ENCODE data around the gene HNRNPA1. TPM values are rescaled to one million over a fixed set of nuclear protein-coding genes. Genes with fewer than 3 reads are reported as not detected.
A peak's percentile ranks its signal among the peaks of the same experiment; 100 is the strongest.

HNRNPA1 gene
- total RNA-seq, 1 experiment from 2014 or later: 3,193 TPM

GRCh38 chr12:54262403-54262925 lies 18.1 kb upstream of the HNRNPA1 start:
- H3K56ac ChIP-seq (ENCODE audit: insufficient read length, low read depth, low read length): no peak overlapping the region
- H3K4ac ChIP-seq (ENCODE audit: low read depth, low read length): no peak overlapping the region
- H3K4me1 ChIP-seq (ENCODE audit: insufficient read depth, low read length): peaks cover 14% of the 10 kb centered on the region; the same call in 1 of the 2 replicates
- H4K5ac ChIP-seq (ENCODE audit: insufficient read length, low read depth, low read length): no peak overlapping the region
- no peak overlapping the region for H4K91ac ChIP-seq (ENCODE audit: insufficient read length, low read depth, low read length)
- H2BK20ac ChIP-seq (ENCODE audit: low read depth, low read length, poor library complexity, severe bottlenecking): no peak overlapping the region
- peaks cover 3% of the 10 kb centered on the region for H3K23me2 ChIP-seq (ENCODE audit: insufficient read length, low read depth, low read length, poor library complexity, severe bottlenecking)
- no peaks in the 10 kb centered on the region for H3K9me3 ChIP-seq (ENCODE audit: control insufficient read depth, low read depth, low read length)
- H3K18ac ChIP-seq (ENCODE audit: insufficient read length, low read depth, low read length): no peak overlapping the region
- no peak overlapping the region for H2AFZ ChIP-seq (ENCODE audit: low read length)
- H3K4me1 Mint-ChIP-seq: peaks cover 40 to 64% of the 10 kb centered on the region in 2 experiments
- H3K27me3 ChIP-seq (ENCODE audit: insufficient read depth, low read length): no peaks in the 10 kb centered on the region
- H3T11ph ChIP-seq (ENCODE audit: low read length): no peak overlapping the region
- no peak overlapping the region for H3K23ac ChIP-seq (ENCODE audit: insufficient read length, low read depth, low read length)
- H3K4me2 ChIP-seq (ENCODE audit: insufficient read depth, insufficient read length, low read length): no peak overlapping the region
- H2BK5ac ChIP-seq (ENCODE audit: insufficient read length, low read length): no peak overlapping the region
- H3K79me2 ChIP-seq (ENCODE audit: insufficient read depth, low read length): no peaks in the 10 kb centered on the region; the same call in 1 of the 2 replicates
- no peak overlapping the region for H3K14ac ChIP-seq (ENCODE audit: insufficient read depth, low read length)
- H3K9me3 Mint-ChIP-seq: 0 out of 5 replicates have a peak, but pooled peaks cover 0 to 5% of the 10 kb centered on the region in 2 experiments
- no peak overlapping the region for H2BK120ac ChIP-seq (ENCODE audit: low read depth, low read length, poor library complexity, severe bottlenecking)
- H2BK15ac ChIP-seq (ENCODE audit: low read depth, low read length): no peak overlapping the region
- H3K4me3 Mint-ChIP-seq: no peak overlapping the region
- H3K27me3 Mint-ChIP-seq (ENCODE audit: low read depth): no peaks in the 10 kb centered on the region
- DNase-seq: no peak
- H4K20me1 ChIP-seq (ENCODE audit: control insufficient read depth, insufficient read depth, insufficient read length): no peaks in the 10 kb centered on the region
- H4K8ac ChIP-seq (replicated peaks; ENCODE audit: insufficient read length, low read depth, low read length): no peak overlapping the region
- no peaks in the 10 kb centered on the region for H3K79me1 ChIP-seq (ENCODE audit: insufficient read depth, low read depth, low read length, poor library complexity, severe bottlenecking)
- WGBS (ENCODE audit: extremely low coverage, insufficient read length, low lambda C conversion rate): no CpG with 5 or more reads among the region's 4 CpGs
- peak overlapping the region; percentile 57 for H3K27ac ChIP-seq (ENCODE audit: insufficient read length, low read depth, low read length)
- peak overlapping the region; percentile 69 to 92 (median 81); a peak in 6 of 7 replicates for H3K27ac Mint-ChIP-seq
- H3K36me3 Mint-ChIP-seq (ENCODE audit: insufficient read depth in 1 of 3, low read depth in 3 of 3): peaks cover 7 to 13% (median 10%) of the 10 kb centered on the region in 3 experiments
- H3K9ac ChIP-seq (ENCODE audit: extremely low read depth, insufficient read length, low read length): peak overlapping the region; percentile 16
- H2AK5ac ChIP-seq (ENCODE audit: insufficient read length, low read length): no peak overlapping the region
- H2BK12ac ChIP-seq (ENCODE audit: insufficient read length, low read depth, low read length): no peak overlapping the region
- no peak for TF ChIP-seq CTCF (conservative IDR thresholded peaks at IDR 0.05)

Measured in H9 (cell line).